ENCODE measurements around the gene PLEKHA7. TPM values are rescaled to one million over a fixed set of nuclear protein-coding genes. Genes with fewer than 3 reads are reported as not detected.
A peak's percentile ranks its signal among the peaks of the same experiment; 100 is the strongest.

The PLEKHA7 gene
- total and polyA plus RNA-seq, 2 experiments from 2014 or later, result 0.43 TPM; not detected in 1

- H3K27ac ChIP-seq, result no peak overlapping the region
- no peak overlapping the region for H3K9ac ChIP-seq
- no peaks in the 10 kb centered on the region for H3K9me3 ChIP-seq (ENCODE audit: low read depth)
- H3K79me2 ChIP-seq (ENCODE audit: insufficient read depth), result no peaks in the 10 kb centered on the region
- no peaks in the 10 kb centered on the region for H3K9me2 ChIP-seq (ENCODE audit: insufficient read depth)
- H3F3A ChIP-seq (ENCODE audit: insufficient read depth), result no peaks in the 10 kb centered on the region
- WGBS, 2 experiments (ENCODE audit: low coverage in 1 of 2, low lambda C conversion rate in 2 of 2, missing lambda C conversion rate in 2 of 2), result 55 to 65% methylated on average over 1 of the region's 1 CpG
- no peaks in the 10 kb centered on the region for H3K36me3 ChIP-seq (ENCODE audit: low read depth)
- DNase-seq, result no peak
- H3K4me1 ChIP-seq (ENCODE audit: insufficient read depth), result no peaks in the 10 kb centered on the region
- no peaks in the 10 kb centered on the region for H4K20me1 ChIP-seq (ENCODE audit: insufficient read depth)
- H3K4me2 ChIP-seq (ENCODE audit: unreplicated experiment), result no peak overlapping the region
- no peak overlapping the region for H3K4me3 ChIP-seq
- H2AFZ ChIP-seq, result no peak overlapping the region
- 0 out of 2 replicates have a peak, but pooled peaks cover 4% of the 10 kb centered on the region for H3K27me3 ChIP-seq (replicated peaks; ENCODE audit: insufficient read depth)
- TF ChIP-seq EZH2 (IDR thresholded peaks at IDR 0.05; ENCODE audit: insufficient read depth, poor library complexity, severe bottlenecking) (no peak), EZH2phosphoT487 (IDR thresholded peaks at IDR 0.05; ENCODE audit: insufficient read depth, low read depth) (no peak)
- in situ Hi-C loops (cut with MboI), result no loop called here
These were observed 169.9 kb downstream of the PLEKHA7 start for GRCh38 chr11:16844268-16844771.

GRCh38 chr11:16843294-16843693 is 170.9 kb downstream of the PLEKHA7 start:
- DNase-seq, result peak; percentile 44
- Histone ChIP-seq H3K27ac (no peak overlapping the region), H3K4me2 (ENCODE audit: unreplicated experiment) (no peak overlapping the region), H3K4me3 (no peak overlapping the region), H2AFZ (no peak overlapping the region), H3F3A (ENCODE audit: insufficient read depth) (no peaks in the 10 kb centered on the region), H3K9me2 (ENCODE audit: insufficient read depth) (no peaks in the 10 kb centered on the region), H3K27me3 (replicated peaks; ENCODE audit: insufficient read depth) (no peaks in the 10 kb centered on the region), H3K79me2 (ENCODE audit: insufficient read depth) (no peaks in the 10 kb centered on the region), H3K9me3 (ENCODE audit: low read depth) (no peaks in the 10 kb centered on the region), H3K4me1 (ENCODE audit: insufficient read depth) (no peaks in the 10 kb centered on the region), H3K9ac (no peak overlapping the region), H4K20me1 (ENCODE audit: insufficient read depth) (no peaks in the 10 kb centered on the region), H3K36me3 (ENCODE audit: low read depth) (no peaks in the 10 kb centered on the region)
- in situ Hi-C loops (cut with MboI), result no loop called here
- TF ChIP-seq EZH2 (IDR thresholded peaks at IDR 0.05; ENCODE audit: insufficient read depth, poor library complexity, severe bottlenecking), result no peak
- no peak for TF ChIP-seq EZH2phosphoT487 (IDR thresholded peaks at IDR 0.05; ENCODE audit: insufficient read depth, low read depth)

- no peak overlapping the region for H3K27ac ChIP-seq
- H3K9ac ChIP-seq, result no peak overlapping the region
- 53 to 59% methylated on average over 4 of the region's 4 CpGs for whole genome bisulfite sequencing, 2 experiments (ENCODE audit: low coverage in 1 of 2, low lambda C conversion rate in 2 of 2, missing lambda C conversion rate in 2 of 2)
- no peaks in the 10 kb centered on the region for H3K27me3 ChIP-seq (replicated peaks; ENCODE audit: insufficient read depth)
- H3K4me2 ChIP-seq (ENCODE audit: unreplicated experiment), result no peak overlapping the region
- TF ChIP-seq EZH2phosphoT487 (IDR thresholded peaks at IDR 0.05; ENCODE audit: insufficient read depth, low read depth), result no peak
- no peak for TF ChIP-seq EZH2 (IDR thresholded peaks at IDR 0.05; ENCODE audit: insufficient read depth, poor library complexity, severe bottlenecking)
- H3K4me3 ChIP-seq, result no peak overlapping the region
- H4K20me1 ChIP-seq (ENCODE audit: insufficient read depth), result no peaks in the 10 kb centered on the region
- no peaks in the 10 kb centered on the region for H3K9me3 ChIP-seq (ENCODE audit: low read depth)
- H3K79me2 ChIP-seq (ENCODE audit: insufficient read depth), result no peaks in the 10 kb centered on the region
- no peaks in the 10 kb centered on the region for H3F3A ChIP-seq (ENCODE audit: insufficient read depth)
- DNase-seq, result no peak
- in situ Hi-C loops (cut with MboI), result no loop called here
- H3K9me2 ChIP-seq (ENCODE audit: insufficient read depth), result no peaks in the 10 kb centered on the region
- H3K36me3 ChIP-seq (ENCODE audit: low read depth), result no peaks in the 10 kb centered on the region
- no peaks in the 10 kb centered on the region for H3K4me1 ChIP-seq (ENCODE audit: insufficient read depth)
- H2AFZ ChIP-seq, result no peak overlapping the region
These were observed 172.2 kb downstream of the PLEKHA7 start for GRCh38 chr11:16841984-16842383.

GRCh38 chr11:16841481-16841880 is 172.7 kb downstream of the PLEKHA7 start:
- H3F3A ChIP-seq (ENCODE audit: insufficient read depth), result no peaks in the 10 kb centered on the region
- H4K20me1 ChIP-seq (ENCODE audit: insufficient read depth), result no peaks in the 10 kb centered on the region
- no peak overlapping the region for H3K27ac ChIP-seq
- 58 to 69% methylated on average over 9 of the region's 9 CpGs for WGBS, 2 experiments (ENCODE audit: low coverage in 1 of 2, low lambda C conversion rate in 2 of 2, missing lambda C conversion rate in 2 of 2)
- no peaks in the 10 kb centered on the region for H3K4me1 ChIP-seq (ENCODE audit: insufficient read depth)
- TF ChIP-seq EZH2 (IDR thresholded peaks at IDR 0.05; ENCODE audit: insufficient read depth, poor library complexity, severe bottlenecking), result no peak
- no peak for TF ChIP-seq EZH2phosphoT487 (IDR thresholded peaks at IDR 0.05; ENCODE audit: insufficient read depth, low read depth)
- no peak overlapping the region for H3K4me2 ChIP-seq (ENCODE audit: unreplicated experiment)
- H3K9me3 ChIP-seq (ENCODE audit: low read depth), result no peaks in the 10 kb centered on the region
- no peaks in the 10 kb centered on the region for H3K79me2 ChIP-seq (ENCODE audit: insufficient read depth)
- in situ Hi-C loops (cut with MboI), result no loop called here
- no peaks in the 10 kb centered on the region for H3K36me3 ChIP-seq (ENCODE audit: low read depth)
- H3K9ac ChIP-seq, result no peak overlapping the region
- 0 out of 2 replicates have a peak, but pooled peaks cover 2% of the 10 kb centered on the region for H3K27me3 ChIP-seq (replicated peaks; ENCODE audit: insufficient read depth)
- no peak overlapping the region for H2AFZ ChIP-seq
- H3K9me2 ChIP-seq (ENCODE audit: insufficient read depth), result no peaks in the 10 kb centered on the region
- no peak overlapping the region for H3K4me3 ChIP-seq
- DNase-seq, result no peak

GRCh38 chr11:16840951-16841350 is 173.3 kb downstream of the PLEKHA7 start:
- no peak overlapping the region for H3K4me3 ChIP-seq
- H3K27ac ChIP-seq, result no peak overlapping the region
- H3K36me3 ChIP-seq (ENCODE audit: low read depth), result no peaks in the 10 kb centered on the region
- H3K4me2 ChIP-seq (ENCODE audit: unreplicated experiment), result no peak overlapping the region
- H3K9me2 ChIP-seq (ENCODE audit: insufficient read depth), result no peaks in the 10 kb centered on the region
- 56 to 77% methylated on average over 2 of the region's 2 CpGs for WGBS, 2 experiments (ENCODE audit: low coverage in 1 of 2, low lambda C conversion rate in 2 of 2, missing lambda C conversion rate in 2 of 2)
- no peaks in the 10 kb centered on the region for H4K20me1 ChIP-seq (ENCODE audit: insufficient read depth)
- in situ Hi-C loops (cut with MboI), result no loop called here
- 0 out of 2 replicates have a peak, but pooled peaks cover 7% of the 10 kb centered on the region for H3K27me3 ChIP-seq (replicated peaks; ENCODE audit: insufficient read depth)
- H2AFZ ChIP-seq, result no peak overlapping the region
- TF ChIP-seq EZH2phosphoT487 (IDR thresholded peaks at IDR 0.05; ENCODE audit: insufficient read depth, low read depth) (no peak), EZH2 (IDR thresholded peaks at IDR 0.05; ENCODE audit: insufficient read depth, poor library complexity, severe bottlenecking) (no peak)
- H3K79me2 ChIP-seq (ENCODE audit: insufficient read depth), result no peaks in the 10 kb centered on the region
- DNase-seq, result no peak
- H3K9ac ChIP-seq, result no peak overlapping the region
- H3K4me1 ChIP-seq (ENCODE audit: insufficient read depth), result no peaks in the 10 kb centered on the region
- H3F3A ChIP-seq (ENCODE audit: insufficient read depth), result no peaks in the 10 kb centered on the region
- H3K9me3 ChIP-seq (ENCODE audit: low read depth), result no peaks in the 10 kb centered on the region
